Fibroblast of skin of left quadriceps (primary cell): ENCODE measurements around the gene KIAA0319L.
A peak's percentile ranks its signal among the peaks of the same experiment; 100 is the strongest.
"Not testable (repeated sequence)": the region's sequence is repeated elsewhere in the genome, so short reads cannot be mapped to it uniquely, and the experiment has no call there.

Experiments used
- DNase-seq, 2 experiments: peaks; one replicate each; pipeline ENCODE4 v3.0.0-alpha.2; 2013; ENCODE audit warnings: low read depth in 2 of 2

Gene KIAA0319L

DNA sequence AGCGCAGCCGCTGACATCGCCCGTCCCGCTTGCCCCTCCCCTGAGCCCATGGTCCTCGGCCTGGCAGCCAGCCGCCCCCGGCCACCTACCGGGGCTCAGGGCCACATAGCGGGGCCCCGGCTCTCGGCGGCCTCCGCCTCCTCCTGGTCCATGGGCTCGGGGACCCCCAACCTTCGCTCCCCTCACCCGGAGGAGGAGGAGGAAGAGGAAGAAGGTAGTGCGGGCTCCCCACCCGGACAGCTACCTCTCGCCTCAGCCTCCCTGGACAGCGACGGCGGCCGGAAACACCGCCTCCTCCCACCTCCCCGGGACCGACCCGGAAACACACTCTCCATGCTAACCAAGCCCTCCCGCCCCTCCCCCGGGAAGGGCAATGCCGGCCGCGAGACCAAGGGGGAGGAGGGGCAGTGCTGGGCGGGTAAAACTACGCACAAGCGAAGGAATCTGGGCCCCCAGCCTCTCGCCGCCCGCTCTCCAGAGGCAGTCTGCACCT, at the start of gene KIAA0319L:
Gene KIAA0319L, minus strand, starts transcription at position 286 of the 493 bp plus-strand sequence. CDS start 2,912 bp downstream, outside the sequence.
- DNase-seq, result no peak

DNA sequence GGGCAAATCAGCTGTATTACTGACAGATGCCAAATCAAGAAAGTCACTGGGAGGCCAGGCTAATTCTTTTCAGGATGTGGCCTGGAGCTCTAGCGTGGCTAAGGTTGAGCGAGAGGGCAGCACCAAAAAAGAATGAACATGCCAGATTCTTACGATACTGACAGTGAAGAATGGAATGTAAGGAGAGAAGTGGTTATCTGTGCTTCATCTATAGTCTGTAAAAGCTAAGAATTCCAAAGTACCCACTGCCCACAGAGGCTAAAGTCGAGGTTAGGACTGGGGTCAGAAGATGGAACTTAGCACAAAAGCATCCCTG, 48.6 kb upstream of the KIAA0319L start:
- DNase-seq, result peak in 1 of 2 experiments; percentile 21

DNA sequence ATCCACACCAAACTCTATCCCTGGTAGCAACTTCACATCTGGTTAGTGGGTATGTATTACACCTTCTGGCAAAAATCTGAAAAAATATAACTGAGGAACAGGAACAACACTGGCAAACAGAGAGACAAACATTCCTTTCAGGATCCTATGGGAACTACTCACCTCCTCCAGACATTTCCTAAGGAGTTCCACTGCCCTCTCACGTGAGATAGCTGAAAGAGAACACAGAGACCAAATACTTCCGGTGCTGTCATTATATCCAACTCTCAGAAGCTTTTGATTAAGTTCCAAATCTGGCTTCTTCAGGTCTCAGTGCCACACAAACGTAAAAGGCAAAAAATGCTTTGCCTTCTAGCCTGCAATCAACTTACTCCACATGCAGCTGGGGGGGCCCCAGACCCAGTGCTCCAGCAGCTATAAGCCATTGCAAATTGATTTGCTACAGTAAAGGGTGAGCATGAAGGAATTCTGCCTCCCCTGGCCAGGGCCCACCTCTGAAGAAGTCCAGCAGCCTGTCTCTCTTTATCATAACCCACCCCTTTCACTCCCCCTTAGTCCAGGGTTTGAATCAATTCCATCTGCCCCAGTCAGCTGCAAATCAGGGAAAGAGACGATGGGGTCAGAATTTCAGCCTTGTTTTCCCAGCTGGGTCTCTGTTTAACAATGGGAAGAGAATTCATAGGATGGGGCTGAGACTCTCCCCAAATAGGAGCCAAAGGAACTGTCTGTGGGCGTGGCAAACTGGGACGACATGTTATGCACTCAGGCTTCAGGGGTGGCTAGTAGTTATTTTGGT, 48.1 kb upstream of the KIAA0319L start:
- DNase-seq, result peak in 1 of 2 experiments; percentile 3

DNA sequence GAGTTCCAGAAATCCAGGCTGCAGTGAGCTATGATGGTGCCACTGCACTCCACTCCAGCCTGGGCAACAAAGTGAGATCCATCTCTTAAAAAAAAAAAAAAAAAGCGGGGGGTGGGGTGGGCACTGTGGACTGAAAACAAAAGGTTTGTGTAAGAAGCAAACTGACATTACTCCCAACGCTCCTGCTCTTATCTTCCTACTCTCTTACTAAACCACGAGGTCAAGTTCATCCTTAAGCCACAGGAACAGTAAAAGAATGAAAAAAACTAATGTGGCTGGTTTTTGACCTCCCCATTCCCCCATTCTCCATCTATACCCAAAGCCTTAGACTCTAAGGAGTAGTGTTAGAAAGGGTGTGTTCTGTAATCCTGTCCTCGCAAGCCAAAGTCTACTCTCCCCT, 46.7 kb upstream of the KIAA0319L start:
- DNase-seq, result no peak

DNA sequence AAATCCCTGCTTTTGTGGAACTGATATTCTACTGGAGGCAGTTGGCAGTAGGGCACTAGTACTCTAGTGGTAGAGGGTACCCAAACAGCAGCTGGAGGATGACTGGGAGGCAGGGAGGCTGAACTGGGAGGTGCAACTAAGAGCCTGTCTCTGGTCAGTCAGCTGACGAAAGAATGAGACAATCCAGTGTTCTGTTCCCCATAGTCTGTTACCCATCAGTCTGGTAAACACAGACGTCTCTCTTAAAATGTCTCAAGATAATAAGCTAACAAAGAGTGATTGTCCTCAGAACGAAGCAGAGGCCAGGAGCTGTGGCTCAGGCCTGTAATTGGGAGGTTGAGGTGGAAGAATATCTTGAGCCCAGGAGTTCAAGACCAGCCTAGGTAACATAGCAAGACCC, 46.3 kb upstream of the KIAA0319L start:
- no peak for DNase-seq

DNA sequence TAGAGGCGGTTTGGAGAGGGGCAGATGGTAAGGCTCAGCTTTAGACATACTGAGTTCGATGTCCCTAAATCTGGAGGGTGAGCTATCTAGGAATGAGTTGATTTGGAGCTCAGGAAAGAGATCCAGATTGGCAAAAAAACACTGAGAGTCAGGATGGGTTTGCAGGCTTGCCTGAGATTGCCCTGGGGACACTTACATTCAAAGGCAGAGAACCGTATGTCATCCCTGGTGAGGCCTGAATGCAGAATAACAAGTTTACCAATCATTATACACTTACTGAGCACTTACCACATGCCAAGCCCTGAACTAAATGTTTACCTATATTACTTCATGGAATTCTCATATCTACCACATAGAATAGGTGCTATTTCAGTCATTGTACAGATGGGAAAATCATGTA, 43.4 kb upstream of the KIAA0319L start:
- DNase-seq, result no peak

DNA sequence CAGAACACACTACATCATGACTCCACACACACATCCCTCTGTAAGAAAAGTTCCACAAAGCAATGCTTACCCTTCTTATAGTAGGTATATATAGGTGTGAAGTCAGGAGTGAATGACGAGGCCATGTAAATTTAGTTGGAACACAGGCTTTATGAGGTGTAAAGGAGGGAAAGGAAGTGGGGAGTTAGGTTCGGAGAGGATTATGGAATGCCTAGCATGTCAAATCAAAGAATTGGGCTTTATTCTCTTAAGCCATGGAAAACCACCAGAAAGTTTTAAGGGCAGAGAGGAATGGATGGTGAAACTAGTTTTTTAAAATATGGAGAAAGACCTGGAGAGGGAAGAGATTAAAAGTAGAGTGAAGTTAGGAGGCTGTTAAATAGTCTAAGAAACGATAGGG, 42.2 kb upstream of the KIAA0319L start:
- DNase-seq, result no peak

DNA sequence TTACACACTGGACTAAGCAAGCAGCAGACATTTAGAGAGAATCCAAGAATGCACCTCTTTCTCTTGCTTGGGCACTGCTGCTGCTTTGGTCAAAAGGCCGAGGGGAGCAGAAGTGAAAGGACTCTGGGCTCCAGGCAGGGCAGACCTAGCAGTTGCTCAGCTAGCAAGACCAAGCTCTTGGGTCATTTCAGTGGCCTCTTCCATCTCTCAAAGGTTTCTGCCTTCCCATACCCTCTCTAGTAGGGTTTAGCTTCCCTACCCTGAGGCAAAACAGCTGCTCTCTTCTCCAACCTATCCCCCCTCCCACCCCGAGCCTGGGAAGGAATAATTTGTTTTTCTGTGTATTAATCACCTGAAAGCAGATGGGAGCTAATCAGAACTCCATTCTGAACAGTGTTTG, 41.7 kb upstream of the KIAA0319L start:
- DNase-seq, result no peak

DNA sequence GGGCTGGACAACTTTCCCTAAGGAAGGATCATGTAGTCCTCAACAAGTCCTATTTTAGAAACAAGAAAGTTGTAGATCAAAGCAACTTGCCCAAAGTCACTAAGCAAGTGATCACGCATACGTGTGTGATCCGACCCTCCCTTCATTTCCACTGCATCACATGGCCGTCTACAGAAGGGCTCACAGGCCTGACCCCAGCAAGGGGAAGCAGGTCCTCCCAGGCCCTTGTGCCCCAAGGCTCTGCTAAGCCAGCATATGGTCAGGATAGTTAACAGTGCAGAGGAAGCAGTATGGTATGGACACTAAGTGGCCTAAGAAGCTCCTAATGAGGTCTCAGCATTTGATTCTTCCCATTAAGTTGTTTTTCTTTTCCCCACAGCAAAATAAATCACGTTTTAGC, 40.7 kb upstream of the KIAA0319L start:
- DNase-seq, result no peak

DNA sequence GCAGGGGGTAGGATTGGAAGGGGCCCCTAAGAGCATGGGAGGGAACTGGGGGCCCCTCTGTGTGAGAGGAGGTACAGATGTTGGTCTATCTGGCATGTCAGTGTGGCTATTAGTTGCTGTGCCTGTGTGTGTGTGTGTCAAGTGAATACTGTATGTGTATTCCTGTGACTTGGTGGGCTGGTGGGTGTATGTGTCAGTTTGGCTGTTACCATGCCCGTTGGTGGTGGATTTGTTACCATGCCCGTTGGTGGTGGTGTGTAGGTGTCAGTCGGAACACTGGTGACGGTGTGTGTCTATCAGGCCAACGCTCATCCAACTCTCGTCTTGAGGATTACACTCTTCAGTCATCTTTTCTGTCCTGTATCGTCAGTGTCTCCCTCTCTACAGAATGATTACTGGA, 38.5 kb upstream of the KIAA0319L start:
- DNase-seq, result no peak

DNA sequence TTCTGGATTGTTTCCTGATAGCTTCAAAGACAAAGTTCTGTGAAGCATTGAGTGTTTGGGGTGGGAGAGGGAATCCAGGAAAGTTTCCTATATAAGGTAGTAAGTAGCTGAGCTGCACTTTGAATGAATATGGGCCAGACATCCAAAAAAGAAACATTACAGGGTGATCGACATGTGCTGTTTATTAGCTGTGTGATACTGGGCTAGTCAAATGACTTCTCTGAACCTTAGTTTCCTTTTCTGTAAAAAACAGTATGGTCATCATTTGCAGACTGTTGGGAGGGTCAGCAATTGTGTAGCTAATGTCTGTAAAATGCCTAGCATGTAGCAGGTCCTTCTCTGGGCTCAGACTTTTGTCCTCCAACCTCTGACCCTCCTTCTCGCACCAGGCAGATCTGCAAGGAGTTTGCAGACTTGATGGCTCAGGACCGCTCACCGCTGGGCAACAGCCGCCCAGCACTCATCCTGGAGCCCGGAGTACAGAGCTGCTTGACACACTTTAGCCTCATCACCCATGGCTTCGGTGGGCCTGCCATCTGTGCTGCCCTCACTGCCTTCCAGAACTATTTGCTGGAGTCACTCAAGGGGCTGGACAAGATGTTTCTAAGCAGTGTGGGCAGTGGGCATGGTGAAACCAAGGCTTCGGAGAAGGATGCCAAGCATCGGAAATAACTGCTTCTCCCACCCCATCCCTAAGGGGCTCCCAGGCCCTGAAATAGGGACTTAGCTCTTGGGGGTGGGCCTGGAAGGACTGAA, 37.0 kb upstream of the KIAA0319L start:
- no peak for DNase-seq

DNA sequence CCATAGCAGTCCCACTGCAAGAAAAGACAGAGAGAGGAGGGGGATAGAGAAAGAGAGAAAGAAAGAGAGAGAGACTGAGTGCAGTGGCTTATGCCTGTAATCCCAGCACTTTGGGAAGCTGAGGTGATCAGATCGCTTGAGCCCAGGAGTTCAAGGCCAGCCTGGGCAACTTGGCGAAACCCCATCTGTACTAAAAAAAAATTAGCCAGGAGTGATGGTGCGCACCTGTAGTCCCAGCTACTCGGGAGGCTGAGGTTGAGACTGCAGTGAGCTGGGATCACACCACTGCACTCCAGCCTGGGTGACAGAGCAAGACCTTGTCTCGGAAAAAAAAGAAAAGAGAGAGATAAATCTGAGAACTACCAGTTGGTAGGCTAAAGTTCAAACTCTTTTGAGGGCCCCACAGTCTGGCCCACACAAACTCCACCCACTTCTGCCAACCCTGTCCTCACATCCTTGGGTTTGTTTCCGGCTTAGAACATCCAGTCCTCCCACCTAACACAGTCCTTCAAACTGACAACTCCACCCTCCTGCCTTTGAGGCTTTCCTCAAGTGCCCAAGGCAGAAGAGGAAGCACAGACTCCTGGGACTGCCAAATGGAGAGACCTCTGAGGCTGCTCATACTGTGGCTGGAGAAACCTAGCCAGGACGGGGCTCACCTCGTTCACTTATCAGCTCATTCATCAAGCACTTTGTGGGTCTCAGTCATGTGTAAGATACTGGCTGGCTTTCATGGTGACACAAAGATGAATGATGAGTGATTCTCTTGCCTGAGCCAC, 36.0 kb upstream of the KIAA0319L start:
- no peak for DNase-seq

DNA sequence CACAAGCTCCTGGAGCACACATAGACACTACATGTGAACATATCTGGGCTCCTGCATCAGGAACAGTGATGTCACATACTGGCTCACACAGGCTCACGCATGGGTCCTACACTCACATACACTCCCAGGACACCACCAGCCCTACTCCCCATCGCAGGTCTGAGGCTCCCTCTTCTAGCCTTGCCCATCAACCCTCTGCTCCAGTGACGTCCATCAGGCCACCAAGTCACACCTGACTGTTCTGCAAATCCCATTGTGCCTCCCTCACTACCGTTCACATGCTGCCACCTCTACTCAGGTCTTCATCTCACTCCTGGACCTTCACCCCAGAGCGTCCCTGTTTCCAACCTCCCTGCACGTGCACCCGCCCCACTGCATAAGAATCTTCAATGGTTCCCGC, 34.0 kb upstream of the KIAA0319L start:
- no peak for DNase-seq

DNA sequence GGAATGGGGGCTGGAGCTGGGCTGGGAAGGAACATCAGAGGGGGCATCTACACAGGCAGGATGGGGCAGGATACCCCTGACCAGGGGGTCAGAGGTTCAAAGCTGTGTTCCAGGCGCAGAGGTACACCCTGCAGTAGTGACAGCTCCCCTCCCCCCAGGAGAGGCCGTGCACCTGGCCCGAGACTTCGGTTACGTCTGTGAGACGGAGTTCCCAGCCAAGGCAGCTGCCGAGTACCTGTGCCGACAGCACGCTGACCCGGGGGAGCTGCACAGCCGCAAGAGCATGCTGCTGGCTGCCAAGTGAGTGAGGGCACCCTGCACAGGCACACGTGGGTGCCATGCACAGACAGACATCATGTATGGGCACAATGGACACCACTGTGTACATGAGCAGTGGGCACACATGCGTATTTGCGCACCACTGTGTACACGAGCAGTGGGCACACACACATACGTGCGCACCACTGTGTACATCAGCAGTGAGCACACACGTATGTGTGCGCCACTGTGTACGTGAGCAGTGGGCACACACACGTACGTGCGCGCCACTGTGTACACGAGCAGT, 33.4 kb upstream of the KIAA0319L start:
- no peak for DNase-seq

DNA sequence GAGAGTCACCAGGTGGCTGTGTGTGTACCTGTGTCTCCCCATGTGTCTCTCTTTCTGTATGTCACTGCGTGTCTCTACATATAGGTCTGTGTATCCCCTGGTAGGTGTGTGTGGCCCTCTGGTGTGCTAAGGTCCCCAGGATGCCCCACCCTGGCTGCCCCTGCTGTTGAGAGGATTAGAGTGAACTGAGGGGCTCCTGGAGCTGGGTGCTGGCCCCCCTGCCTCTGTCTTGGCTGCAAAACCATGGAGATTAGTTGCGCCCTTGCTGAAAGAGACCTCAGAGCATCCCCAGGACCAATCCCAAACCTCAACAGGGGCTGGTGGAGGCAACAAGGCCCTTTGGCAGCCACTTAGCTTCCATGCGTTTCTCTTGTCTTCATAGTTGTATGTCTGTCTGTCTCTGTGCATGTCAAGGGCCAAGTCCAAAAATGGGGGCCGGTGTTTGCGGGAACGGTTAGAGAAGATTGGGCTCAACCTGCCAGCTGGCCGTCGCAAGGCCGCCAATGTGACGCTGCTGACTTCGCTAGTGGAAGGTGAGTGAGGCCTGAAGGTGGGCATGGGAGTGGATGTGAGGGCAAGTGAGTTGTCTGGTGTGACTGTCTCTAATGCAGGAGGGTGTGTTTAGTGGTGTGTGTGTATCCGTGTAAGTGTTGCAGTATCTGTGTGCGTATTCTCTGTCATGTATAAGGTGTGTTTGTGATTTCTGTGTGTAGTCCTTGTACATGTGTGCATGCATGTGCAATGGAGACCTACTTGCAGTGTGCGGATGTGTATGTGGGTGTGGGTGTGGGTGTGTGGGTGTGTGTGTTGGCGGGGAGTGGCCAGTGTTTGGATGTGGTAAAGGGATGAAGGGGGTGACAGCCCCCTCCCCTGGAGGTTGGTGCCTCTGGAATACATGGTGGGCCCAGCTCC, 32.6 kb upstream of the KIAA0319L start:
- DNase-seq, result no peak

DNA sequence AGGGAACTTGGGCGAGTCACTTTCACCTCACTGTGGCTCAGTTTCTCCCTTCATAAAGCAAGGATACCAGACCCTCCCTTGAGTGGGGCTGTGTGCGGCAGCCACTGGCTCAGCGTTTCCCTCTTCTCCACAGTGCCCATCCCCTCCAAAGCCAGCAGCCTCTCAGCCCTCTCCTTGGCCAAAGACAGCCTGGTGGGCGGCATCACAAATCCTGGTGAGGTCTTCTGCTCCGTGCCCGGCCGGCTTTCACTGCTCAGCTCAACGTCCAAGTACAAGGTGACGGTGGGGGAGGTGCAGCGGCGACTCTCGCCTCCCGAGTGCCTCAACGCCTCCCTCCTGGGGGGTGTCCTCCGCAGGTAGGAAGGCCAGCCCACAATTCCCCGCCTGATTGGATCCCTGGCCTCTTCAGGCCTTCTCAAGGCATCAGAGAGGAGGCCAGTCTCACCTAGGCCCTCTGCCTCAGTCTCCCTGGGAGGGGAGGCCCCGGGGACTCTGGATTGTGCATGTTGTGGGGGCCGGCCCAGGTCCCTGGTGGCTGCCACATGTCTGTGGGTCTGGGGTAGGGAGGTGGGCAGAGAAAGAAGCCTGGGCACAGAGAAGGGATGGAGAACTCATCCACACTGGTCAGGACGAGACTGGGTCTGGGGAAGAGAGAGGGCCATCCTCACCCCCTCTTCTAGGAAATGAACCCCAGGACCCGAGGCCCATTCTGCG, 31.2 kb upstream of the KIAA0319L start:
- DNase-seq, result no peak

DNA sequence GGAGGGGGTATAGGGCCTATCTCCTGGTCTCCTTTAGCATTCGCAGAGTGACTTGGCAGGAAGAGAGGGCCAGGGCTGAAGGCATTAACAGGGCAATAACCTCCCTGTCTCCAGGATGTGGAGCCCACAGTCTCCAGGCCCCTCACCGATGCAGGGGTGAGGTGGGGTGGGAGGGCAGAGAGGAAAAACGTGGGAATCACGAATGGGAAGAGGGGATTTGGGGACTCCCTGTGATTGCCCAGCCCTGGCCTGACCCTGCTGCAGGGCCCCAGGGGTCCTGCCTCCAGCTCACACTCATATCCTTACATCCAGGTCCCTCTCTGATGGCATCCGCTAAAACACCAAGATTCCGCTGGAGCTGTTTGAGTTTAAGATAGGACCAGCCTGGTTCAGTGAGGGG, 30.5 kb upstream of the KIAA0319L start:
- DNase-seq, result no peak

DNA sequence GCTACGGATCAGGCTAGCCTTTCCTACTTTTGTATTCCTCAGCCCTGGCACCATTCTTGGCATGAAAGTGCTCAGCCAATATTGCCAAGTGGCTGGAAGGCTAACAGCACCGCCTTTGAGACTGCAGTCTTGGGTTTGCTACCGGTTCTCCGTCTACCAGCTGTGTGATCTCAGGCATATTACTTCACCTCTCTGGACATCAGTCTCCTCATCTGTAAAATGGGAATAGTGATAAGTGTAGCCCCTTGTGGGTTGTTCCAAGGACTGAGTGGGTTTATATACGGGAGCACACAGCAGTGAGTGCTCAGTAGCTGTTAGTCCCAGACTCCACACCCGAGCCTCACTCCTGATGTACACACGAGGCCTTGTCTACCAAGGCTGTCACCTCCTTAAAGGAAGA, 29.6 kb upstream of the KIAA0319L start:
- DNase-seq, result no peak

DNA sequence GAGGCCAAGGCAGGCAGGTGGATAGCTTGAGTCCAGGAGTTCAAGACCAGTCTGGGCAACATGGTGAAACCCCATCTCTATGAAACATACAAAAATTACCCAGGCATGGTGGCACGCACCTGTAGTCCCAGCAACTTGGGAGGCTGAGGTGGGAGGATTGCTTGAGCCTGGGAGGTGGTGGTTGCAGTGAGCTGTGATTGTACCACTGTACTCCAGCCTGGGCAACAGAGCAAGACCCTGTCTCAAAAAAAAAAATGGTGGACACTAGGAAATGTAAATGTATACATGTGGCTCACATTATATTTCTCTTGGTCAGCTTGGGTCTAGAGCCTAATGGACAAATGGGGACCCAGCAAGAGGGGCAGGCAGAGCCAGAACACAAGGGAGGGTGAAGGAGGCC, 28.6 kb upstream of the KIAA0319L start:
- DNase-seq, result not testable (repeated sequence)

DNA sequence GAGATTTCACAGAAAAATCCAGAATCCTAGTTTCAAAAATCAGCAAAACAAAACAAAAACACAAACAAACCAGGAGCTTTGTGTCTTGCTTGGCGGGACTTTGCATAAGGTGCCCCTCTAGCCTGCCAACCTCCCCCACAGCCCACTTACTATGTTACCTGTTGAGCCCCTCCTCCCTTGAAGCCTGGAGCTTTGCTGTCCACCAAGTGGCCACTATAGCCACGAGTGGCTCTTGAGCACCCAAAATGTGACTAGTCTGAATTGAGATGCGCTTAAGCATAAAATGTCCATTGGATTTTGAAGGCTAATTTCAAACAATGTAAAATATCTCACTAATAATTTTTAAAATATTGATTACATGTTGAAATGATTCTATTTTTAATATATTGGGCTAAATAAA, 28.1 kb upstream of the KIAA0319L start:
- DNase-seq, result no peak
